KG1 (cell line): Measurements from ENCODE around the gene PPP2R5A.
A peak's percentile ranks its signal among the peaks of the same experiment; 100 is the strongest.
"Not testable (repeated sequence)": the region's sequence is repeated elsewhere in the genome, so short reads cannot be mapped to it uniquely, and the experiment has no call there.

Source experiments
- DNase-seq: peaks from one replicate; lab custom pipeline; 2025; lab: John Stamatoyannopoulos, UW

PPP2R5A gene

GRCh38 chr1:212267460-212267859, 17.8 kb upstream of the PPP2R5A start:
- no peak for DNase-seq

GRCh38 chr1:212269306-212269705, 15.9 kb upstream of the PPP2R5A start:
- DNase-seq = no peak

GRCh38 chr1:212270564-212270963, 14.6 kb upstream of the PPP2R5A start:
- no peak for DNase-seq

- no peak for DNase-seq
Measured at GRCh38 chr1:212271234-212271633, 14.0 kb upstream of the PPP2R5A start.

GRCh38 chr1:212271823-212272485, 13.3 kb upstream of the PPP2R5A start:
- no peak for DNase-seq

GRCh38 chr1:212281590-212281989, 3.6 kb upstream of the PPP2R5A start:
- no peak for DNase-seq

- DNase-seq = no peak
Measured at GRCh38 chr1:212283741-212284140, 1.5 kb upstream of the PPP2R5A start.

GRCh38 chr1:212284332-212284743, 872 bp upstream of the PPP2R5A start:
- no peak for DNase-seq

- DNase-seq = peak; percentile 60
Measured at GRCh38 chr1:212285685-212286555, 710 bp downstream of the PPP2R5A start.

GRCh38 chr1:212286556-212287131, 1.4 kb downstream of the PPP2R5A start:
- DNase-seq = peak; percentile 50

- no peak for DNase-seq
Measured at GRCh38 chr1:212287261-212287895, 2.2 kb downstream of the PPP2R5A start.

- DNase-seq = not testable (repeated sequence)
Measured at GRCh38 chr1:212287995-212288394, 2.8 kb downstream of the PPP2R5A start.

- DNase-seq = no peak
Measured at GRCh38 chr1:212288615-212289014, 3.4 kb downstream of the PPP2R5A start.

- no peak for DNase-seq
Measured at GRCh38 chr1:212289262-212290077, 4.3 kb downstream of the PPP2R5A start.

GRCh38 chr1:212290608-212291007, 5.4 kb downstream of the PPP2R5A start:
- DNase-seq = no peak

- no peak for DNase-seq
Measured at GRCh38 chr1:212291505-212292134, 6.4 kb downstream of the PPP2R5A start.

GRCh38 chr1:212292250-212293105, 7.3 kb downstream of the PPP2R5A start:
- no peak for DNase-seq

- DNase-seq = no peak
Measured at GRCh38 chr1:212293579-212293978, 8.4 kb downstream of the PPP2R5A start.

GRCh38 chr1:212294983-212295382, 9.8 kb downstream of the PPP2R5A start:
- no peak for DNase-seq

GRCh38 chr1:212295579-212295978, 10.4 kb downstream of the PPP2R5A start:
- no peak for DNase-seq
